GM12878 (cell line): ENCODE data around the gene TNFSF13. TPM values are rescaled to one million over a fixed set of nuclear protein-coding genes. Genes with fewer than 3 reads are reported as not detected.

Experiments
- ATAC-seq: fragments of 200-7000 bp; cut with Tn5 transposase; 3 replicates; pipeline ENCODE4 v1.9.1; 2020; ENCODE audit warnings: mild to moderate bottlenecking, moderate library complexity
- BruUV-seq: library from RNA; stranded (reverse); fragments of 400-500 nt; replicated peaks from 2 replicates; lab custom pipeline; 2021; lab: Mats Ljungman, UMichigan
- CTCF ChIA-PET: fragments of 300-600 bp; sonication (Branson Sonifier 250); formaldehyde crosslinking; extraction: SDS; loops from one replicate; lab custom pipeline; 2021; ENCODE audit warnings: inconsistent platforms; lab: Yijun Ruan, JAX
- POLR2A ChIA-PET: fragments of 350-600 bp; formaldehyde crosslinking; extraction: SDS; loops from one replicate; lab custom pipeline; 2021; ENCODE audit warnings: inconsistent platforms; lab: Charles Lee
- RAD21 ChIA-PET: fragments of 300-600 bp; sonication (Branson Sonifier 250); formaldehyde crosslinking; loops from one replicate; lab custom pipeline; 2023; ENCODE audit warnings: antibody characterized with exemption; ENCODE audit not compliant: unreplicated experiment; lab: Charles Lee
- SMC1A ChIA-PET: fragments of 300-600 bp; sonication (Branson Sonifier 250); formaldehyde crosslinking; loops from one replicate; lab custom pipeline; 2023; ENCODE audit not compliant: unreplicated experiment, uncharacterized antibody; lab: Charles Lee
- DNase-seq: peaks from one replicate; pipeline ENCODE4 v3.0.0-alpha.2; 2011; ENCODE audit warnings: low read depth, low spot score
- FAIRE-seq: peaks from 3 replicates; lab custom pipeline; 2011; peaks lifted over from hg19 to GRCh38; lab: Jason Lieb, UNC
- H2AFZ ChIP-seq: 2 replicates; pipeline ENCODE4 v1.6.0; 2011; ENCODE audit warnings: low read depth, low read length, control low read depth; ENCODE audit not compliant: control insufficient read depth
- H3K27ac ChIP-seq: 2 replicates; pipeline ENCODE4 v1.5.1; 2011; ENCODE audit warnings: control low read depth; ENCODE audit not compliant: control insufficient read depth, insufficient read depth
- H3K27me3 ChIP-seq, 2 experiments: replicated peaks in 1 of 2; 2 replicates each; pipeline versions ENCODE4 v1.6.0 to v1.6.1; 2011; ENCODE audit warnings: low read length in 1 of 2; ENCODE audit not compliant: control insufficient read depth in 2 of 2, insufficient read depth in 2 of 2
- H3K36me3 ChIP-seq, 2 experiments: 2 replicates each; pipeline ENCODE4 v1.5.1; 2011; ENCODE audit warnings: low read length in 1 of 2; ENCODE audit not compliant: control insufficient read depth in 2 of 2, insufficient read depth in 2 of 2
- H3K4me1 ChIP-seq: 2 replicates; pipeline ENCODE4 v1.6.1; 2011; ENCODE audit warnings: mild to moderate bottlenecking, low read length, moderate library complexity, mixed read lengths; ENCODE audit not compliant: control insufficient read depth, insufficient read depth
- H3K4me2 ChIP-seq: 2 replicates; pipeline ENCODE4 v1.6.0; 2011; ENCODE audit warnings: control low read depth; ENCODE audit not compliant: control insufficient read depth, insufficient read depth
- H3K4me3 ChIP-seq: fragments of 200-600 bp; sonication (generic); 2 replicates; pipeline ENCODE4 v1.5.1; 2016
- H3K79me2 ChIP-seq: 2 replicates; pipeline ENCODE4 v1.6.0; 2011; ENCODE audit warnings: low read length; ENCODE audit not compliant: control insufficient read depth, insufficient read depth
- H3K9ac ChIP-seq: 2 replicates; pipeline ENCODE4 v1.8.0; 2011; ENCODE audit warnings: low read length, control low read depth, mixed read lengths; ENCODE audit not compliant: control insufficient read depth, insufficient read depth
- H3K9me3 ChIP-seq: replicated peaks from 3 replicates; pipeline ENCODE4 v1.5.1; 2011; ENCODE audit warnings: mild to moderate bottlenecking, low read length; ENCODE audit not compliant: control insufficient read depth, insufficient read depth
- H4K20me1 ChIP-seq: 2 replicates; pipeline ENCODE4 v1.6.0; 2011; ENCODE audit not compliant: control insufficient read depth, insufficient read depth
- ATF7 ChIP-seq: fragments of 450-650 bp; IDR thresholded peaks from 2 replicates; pipeline ENCODE4 v1.6.1; 2016; ENCODE audit warnings: low read depth, mild to moderate bottlenecking
- MXI1 ChIP-seq: fragments of 150-350 bp; IDR thresholded peaks from 2 replicates; pipeline ENCODE4 v1.6.1; 2011; ENCODE audit warnings: low read depth, mild to moderate bottlenecking, inconsistent platforms, low read length, improper control_type of control experiment
- MYB ChIP-seq: fragments of 150-350 bp; IDR thresholded peaks from 2 replicates; pipeline ENCODE4 v1.6.1; 2014; ENCODE audit warnings: mild to moderate bottlenecking, low read depth, low read length, borderline replicate concordance
- RAD21 ChIP-seq: IDR thresholded peaks from 2 replicates; pipeline ENCODE4 v1.6.1; 2011; ENCODE audit warnings: mild to moderate bottlenecking, low read depth, low read length, moderate library complexity; ENCODE audit not compliant: insufficient read depth
- RELA ChIP-seq: fragments of 450-650 bp; IDR thresholded peaks from 2 replicates; pipeline ENCODE4 v1.8.0; 2014; ENCODE audit warnings: borderline replicate concordance; ENCODE audit not compliant: partially characterized antibody
- SPI1 ChIP-seq: IDR thresholded peaks from 2 replicates; pipeline ENCODE4 v1.6.1; 2011; ENCODE audit warnings: low read depth, mild to moderate bottlenecking, low read length, moderate library complexity, borderline replicate concordance; ENCODE audit not compliant: insufficient read depth
- TBL1XR1 ChIP-seq: IDR thresholded peaks from 2 replicates; pipeline ENCODE4 v1.6.1; 2012; ENCODE audit warnings: low read depth, low read length, improper control_type of control experiment
- WGBS: methylation state at CpG from one replicate; pipeline ENCODE4 v1.1.6; 2016; ENCODE audit warnings: low lambda C conversion rate; ENCODE audit not compliant: insufficient replicate concordance, insufficient coverage; ENCODE audit errors: missing lambda C conversion rate; 5-methylcytosine and 5-hydroxymethylcytosine counted together
- in situ Hi-C: fragments of 300-500 bp; cut with MboI; formaldehyde crosslinking; loops from 9 replicates; pipeline ENCODE4 v1.14.3; 2018; ENCODE audit warnings: mixed read lengths
- intact Hi-C: fragments of 100-400 bp; cut with micrococcal nuclease; formaldehyde crosslinking; loops from one replicate; pipeline ENCODE4 v1.14.2; 2022; ENCODE audit not compliant: unreplicated experiment
- polyA plus RNA-seq, 11 experiments: library from polyadenylated mRNA; depleted of rRNA in 4 of 11; unstranded in 6 of 11; stranded (reverse) in 5 of 11; fragments of >200 nt; fragmentation: Nextera tagmentation in 4 of 11; fragmentation: Illumina TruSeq in 1 of 11; extraction: Ambion mirVana in 4 of 11; extraction: Trizol in 1 of 11; gene quantifications; 1 replicate in 1 of 11; 2 replicates in 10 of 11; pipeline versions ENCODE4 v1.2.1 to v1.2.3, GENCODE V29; 2011 to 2016; ENCODE audit warnings: inconsistent platforms in 2 of 11, missing spikeins in 2 of 11, low read depth in 1 of 11
- total RNA-seq, 4 experiments: library from RNA; depleted of rRNA in 3 of 4; stranded (reverse); fragments of >200 nt in 3 of 4; fragmentation: Illumina TruSeq in 1 of 4; extraction: Trizol in 1 of 4; gene quantifications; 2 replicates each; pipeline versions ENCODE4 v1.2.1 to v1.2.3, GENCODE V29; 2013 to 2021
- TF ChIP-seq, protein P1 (sequence below): IDR thresholded peaks from 2 replicates; pipeline ENCODE4 v1.6.1; 2012; ENCODE audit warnings: low read depth, low read length, improper control_type of control experiment
- TF ChIP-seq, protein P2 (sequence below): fragments of 450-650 bp; IDR thresholded peaks from 2 replicates; pipeline ENCODE4 v1.6.1; 2018; ENCODE audit warnings: mild to moderate bottlenecking, low read depth, moderate library complexity; ENCODE audit not compliant: partially characterized antibody
- TF ChIP-seq, protein P3 (sequence below): fragments of 450-650 bp; IDR thresholded peaks from 2 replicates; pipeline ENCODE4 v1.6.1; 2017; ENCODE audit warnings: mild to moderate bottlenecking
- TF ChIP-seq, protein P4 (sequence below): IDR thresholded peaks from 2 replicates; pipeline ENCODE4 v1.6.1; 2012; ENCODE audit warnings: mild to moderate bottlenecking, low read depth, low read length

Gene TNFSF13
- total and polyA plus RNA-seq, 10 of the 15 experiments (the other 5 are each of a cell fraction or from before 2014, with no cell fraction given) = 0.56 to 14.6 (median 9.7) TPM

DNA sequence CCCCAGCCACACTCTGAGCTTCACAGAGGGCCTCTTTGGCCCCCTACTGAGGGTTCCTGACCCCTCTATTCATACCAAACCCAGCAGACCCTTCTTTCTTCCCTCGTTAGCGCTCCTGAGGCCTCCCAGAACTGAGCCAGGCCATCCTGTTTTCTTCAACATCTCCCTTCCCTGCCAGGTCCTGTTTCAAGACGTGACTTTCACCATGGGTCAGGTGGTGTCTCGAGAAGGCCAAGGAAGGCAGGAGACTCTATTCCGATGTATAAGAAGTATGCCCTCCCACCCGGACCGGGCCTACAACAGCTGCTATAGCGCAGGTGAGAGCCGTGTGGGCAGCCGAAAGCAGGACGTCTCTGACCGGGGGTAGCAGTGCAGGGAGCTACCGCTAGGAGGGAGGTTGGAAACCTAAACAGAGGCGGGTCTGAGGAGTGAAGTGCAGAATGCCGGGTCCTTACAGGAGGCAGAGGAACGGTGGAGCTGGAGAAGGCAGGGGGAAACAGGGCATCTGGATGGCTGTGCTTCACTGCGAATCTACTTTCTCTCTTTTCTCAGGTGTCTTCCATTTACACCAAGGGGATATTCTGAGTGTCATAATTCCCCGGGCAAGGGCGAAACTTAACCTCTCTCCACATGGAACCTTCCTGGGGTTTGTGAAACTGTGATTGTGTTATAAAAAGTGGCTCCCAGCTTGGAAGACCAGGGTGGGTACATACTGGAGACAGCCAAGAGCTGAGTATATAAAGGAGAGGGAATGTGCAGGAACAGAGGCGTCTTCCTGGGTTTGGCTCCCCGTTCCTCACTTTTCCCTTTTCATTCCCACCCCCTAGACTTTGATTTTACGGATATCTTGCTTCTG, 1.9 kb downstream of the TNFSF13 start:
- in situ Hi-C loops = loop anchor here (25.0 kb wide), 1 partner anchor 523 kb away; the partner anchor contains the start of genes SLC16A11 and SLC16A13
- H3K27ac ChIP-seq = 0 out of 2 replicates have a peak overlapping the region, but pooled peaks have one; percentile 2
- 19% methylated on average over 22 of the region's 22 CpGs for WGBS
- H3K79me2 ChIP-seq = peaks cover 32% of the 10 kb centered on the region
- ATAC-seq = peak; percentile 73
- no peak for DNase-seq
- ChIA-PET CTCF (interaction anchor here (0.6 to 6.2 kb wide), 49 partner anchors 8 to 282 kb away, joined by 3 to 192 read pairs (median 6); partner anchors contain the start of genes ACAP1, CD68, CHRNB1 and FGF11), POLR2A (interaction anchor here (0.5 to 4.2 kb wide), 20 partner anchors 8 to 231 kb away, joined by 3 to 36 read pairs (median 4); partner anchors contain the start of genes CD68, NEURL4, POLR2A and TMEM102), RAD21 (interaction anchor here (0.6 to 4.9 kb wide), 33 partner anchors 8 to 279 kb away, joined by 3 to 84 read pairs (median 5); partner anchors contain the start of genes ACAP1, CD68, CHRNB1 and FGF11), SMC1A (interaction anchor here (0.8 to 4.9 kb wide), 36 partner anchors 8 to 252 kb away, joined by 3 to 67 read pairs (median 5); partner anchors contain the start of genes CD68, TMEM102, TMEM95 and TNFSF12)
- intact Hi-C loops = loop anchor here (1.0 to 5.0 kb wide), 6 partner anchors 12 to 204 kb away; partner anchors contain the start of genes FGF11 and TMEM102
- no peaks in the 10 kb centered on the region for H3K9me3 ChIP-seq
- BruUV-seq = no TSS peak
- peak overlapping the region; percentile 52 for H2AFZ ChIP-seq
- H4K20me1 ChIP-seq = no peaks in the 10 kb centered on the region
- H3K9ac ChIP-seq = peak overlapping the region; percentile 18; the same call in 1 of the 2 replicates
- peaks cover 37% of the 10 kb centered on the region for H3K4me1 ChIP-seq
- H3K4me2 ChIP-seq = peak overlapping the region; percentile 92
- FAIRE-seq = peak; percentile 81
- peak overlapping the region; percentile 92; the same call in 1 of the 2 replicates for H3K4me3 ChIP-seq
- no peaks in the 10 kb centered on the region for H3K27me3 ChIP-seq
- peaks cover 7 to 10% of the 10 kb centered on the region in 2 experiments; a peak in 3 of 4 replicates for H3K36me3 ChIP-seq
- TF ChIP-seq, protein P1, sequence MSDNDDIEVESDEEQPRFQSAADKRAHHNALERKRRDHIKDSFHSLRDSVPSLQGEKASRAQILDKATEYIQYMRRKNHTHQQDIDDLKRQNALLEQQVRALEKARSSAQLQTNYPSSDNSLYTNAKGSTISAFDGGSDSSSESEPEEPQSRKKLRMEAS = no peak
- peak; percentile 43; the same call in 1 of the 2 replicates for TF ChIP-seq MXI1
- TF ChIP-seq, protein P2, sequence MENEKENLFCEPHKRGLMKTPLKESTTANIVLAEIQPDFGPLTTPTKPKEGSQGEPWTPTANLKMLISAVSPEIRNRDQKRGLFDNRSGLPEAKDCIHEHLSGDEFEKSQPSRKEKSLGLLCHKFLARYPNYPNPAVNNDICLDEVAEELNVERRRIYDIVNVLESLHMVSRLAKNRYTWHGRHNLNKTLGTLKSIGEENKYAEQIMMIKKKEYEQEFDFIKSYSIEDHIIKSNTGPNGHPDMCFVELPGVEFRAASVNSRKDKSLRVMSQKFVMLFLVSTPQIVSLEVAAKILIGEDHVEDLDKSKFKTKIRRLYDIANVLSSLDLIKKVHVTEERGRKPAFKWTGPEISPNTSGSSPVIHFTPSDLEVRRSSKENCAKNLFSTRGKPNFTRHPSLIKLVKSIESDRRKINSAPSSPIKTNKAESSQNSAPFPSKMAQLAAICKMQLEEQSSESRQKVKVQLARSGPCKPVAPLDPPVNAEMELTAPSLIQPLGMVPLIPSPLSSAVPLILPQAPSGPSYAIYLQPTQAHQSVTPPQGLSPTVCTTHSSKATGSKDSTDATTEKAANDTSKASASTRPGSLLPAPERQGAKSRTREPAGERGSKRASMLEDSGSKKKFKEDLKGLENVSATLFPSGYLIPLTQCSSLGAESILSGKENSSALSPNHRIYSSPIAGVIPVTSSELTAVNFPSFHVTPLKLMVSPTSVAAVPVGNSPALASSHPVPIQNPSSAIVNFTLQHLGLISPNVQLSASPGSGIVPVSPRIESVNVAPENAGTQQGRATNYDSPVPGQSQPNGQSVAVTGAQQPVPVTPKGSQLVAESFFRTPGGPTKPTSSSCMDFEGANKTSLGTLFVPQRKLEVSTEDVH = no peak
- peak; percentile 33 for TF ChIP-seq RAD21
- TF ChIP-seq TBL1XR1 = no peak
- TF ChIP-seq RELA = no peak
- TF ChIP-seq ATF7 = no peak
- TF ChIP-seq, protein P3, sequence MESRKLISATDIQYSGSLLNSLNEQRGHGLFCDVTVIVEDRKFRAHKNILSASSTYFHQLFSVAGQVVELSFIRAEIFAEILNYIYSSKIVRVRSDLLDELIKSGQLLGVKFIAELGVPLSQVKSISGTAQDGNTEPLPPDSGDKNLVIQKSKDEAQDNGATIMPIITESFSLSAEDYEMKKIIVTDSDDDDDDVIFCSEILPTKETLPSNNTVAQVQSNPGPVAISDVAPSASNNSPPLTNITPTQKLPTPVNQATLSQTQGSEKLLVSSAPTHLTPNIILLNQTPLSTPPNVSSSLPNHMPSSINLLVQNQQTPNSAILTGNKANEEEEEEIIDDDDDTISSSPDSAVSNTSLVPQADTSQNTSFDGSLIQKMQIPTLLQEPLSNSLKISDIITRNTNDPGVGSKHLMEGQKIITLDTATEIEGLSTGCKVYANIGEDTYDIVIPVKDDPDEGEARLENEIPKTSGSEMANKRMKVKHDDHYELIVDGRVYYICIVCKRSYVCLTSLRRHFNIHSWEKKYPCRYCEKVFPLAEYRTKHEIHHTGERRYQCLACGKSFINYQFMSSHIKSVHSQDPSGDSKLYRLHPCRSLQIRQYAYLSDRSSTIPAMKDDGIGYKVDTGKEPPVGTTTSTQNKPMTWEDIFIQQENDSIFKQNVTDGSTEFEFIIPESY = no peak
- TF ChIP-seq MYB = no peak
- TF ChIP-seq, protein P4, sequence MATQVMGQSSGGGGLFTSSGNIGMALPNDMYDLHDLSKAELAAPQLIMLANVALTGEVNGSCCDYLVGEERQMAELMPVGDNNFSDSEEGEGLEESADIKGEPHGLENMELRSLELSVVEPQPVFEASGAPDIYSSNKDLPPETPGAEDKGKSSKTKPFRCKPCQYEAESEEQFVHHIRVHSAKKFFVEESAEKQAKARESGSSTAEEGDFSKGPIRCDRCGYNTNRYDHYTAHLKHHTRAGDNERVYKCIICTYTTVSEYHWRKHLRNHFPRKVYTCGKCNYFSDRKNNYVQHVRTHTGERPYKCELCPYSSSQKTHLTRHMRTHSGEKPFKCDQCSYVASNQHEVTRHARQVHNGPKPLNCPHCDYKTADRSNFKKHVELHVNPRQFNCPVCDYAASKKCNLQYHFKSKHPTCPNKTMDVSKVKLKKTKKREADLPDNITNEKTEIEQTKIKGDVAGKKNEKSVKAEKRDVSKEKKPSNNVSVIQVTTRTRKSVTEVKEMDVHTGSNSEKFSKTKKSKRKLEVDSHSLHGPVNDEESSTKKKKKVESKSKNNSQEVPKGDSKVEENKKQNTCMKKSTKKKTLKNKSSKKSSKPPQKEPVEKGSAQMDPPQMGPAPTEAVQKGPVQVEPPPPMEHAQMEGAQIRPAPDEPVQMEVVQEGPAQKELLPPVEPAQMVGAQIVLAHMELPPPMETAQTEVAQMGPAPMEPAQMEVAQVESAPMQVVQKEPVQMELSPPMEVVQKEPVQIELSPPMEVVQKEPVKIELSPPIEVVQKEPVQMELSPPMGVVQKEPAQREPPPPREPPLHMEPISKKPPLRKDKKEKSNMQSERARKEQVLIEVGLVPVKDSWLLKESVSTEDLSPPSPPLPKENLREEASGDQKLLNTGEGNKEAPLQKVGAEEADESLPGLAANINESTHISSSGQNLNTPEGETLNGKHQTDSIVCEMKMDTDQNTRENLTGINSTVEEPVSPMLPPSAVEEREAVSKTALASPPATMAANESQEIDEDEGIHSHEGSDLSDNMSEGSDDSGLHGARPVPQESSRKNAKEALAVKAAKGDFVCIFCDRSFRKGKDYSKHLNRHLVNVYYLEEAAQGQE = no peak
- no peak for TF ChIP-seq SPI1
